ENCODE data around the gene LRRC36.
"Not testable (repeated sequence)": the region's sequence is repeated elsewhere in the genome, so short reads cannot be mapped to it uniquely, and the experiment has no call there.

LRRC36 gene

DNA sequence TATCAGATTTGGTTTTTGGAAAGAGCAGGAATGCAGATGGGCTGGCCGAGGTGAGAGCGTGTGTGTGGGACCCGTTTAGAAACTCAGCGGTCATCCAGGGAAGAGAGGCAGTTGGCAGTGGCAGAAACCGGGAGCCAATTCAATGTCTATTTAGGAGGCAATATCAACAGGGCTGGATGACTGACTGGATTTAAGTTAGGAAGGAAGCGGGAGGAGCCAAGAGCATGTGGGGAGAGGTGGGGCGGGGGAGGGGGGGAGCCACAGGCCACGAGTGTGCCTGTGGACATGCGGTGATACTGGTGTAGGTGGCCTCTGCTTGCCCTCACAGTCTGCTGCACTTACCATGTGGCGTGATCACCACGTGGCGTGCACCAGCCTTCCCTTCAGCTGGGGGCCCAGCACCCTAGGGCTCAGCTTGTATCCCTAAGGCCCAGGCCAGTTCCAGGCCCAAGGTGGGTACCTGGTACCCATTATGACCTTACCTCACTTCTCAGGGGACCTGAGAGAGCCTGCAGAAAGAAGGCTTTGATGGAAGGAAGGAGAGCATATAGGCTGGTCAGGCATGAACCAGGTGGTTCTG lies 77.5 kb downstream of the LRRC36 start:
- DNase-seq (ENCODE audit: low read depth, low spot score), result no peak

DNA sequence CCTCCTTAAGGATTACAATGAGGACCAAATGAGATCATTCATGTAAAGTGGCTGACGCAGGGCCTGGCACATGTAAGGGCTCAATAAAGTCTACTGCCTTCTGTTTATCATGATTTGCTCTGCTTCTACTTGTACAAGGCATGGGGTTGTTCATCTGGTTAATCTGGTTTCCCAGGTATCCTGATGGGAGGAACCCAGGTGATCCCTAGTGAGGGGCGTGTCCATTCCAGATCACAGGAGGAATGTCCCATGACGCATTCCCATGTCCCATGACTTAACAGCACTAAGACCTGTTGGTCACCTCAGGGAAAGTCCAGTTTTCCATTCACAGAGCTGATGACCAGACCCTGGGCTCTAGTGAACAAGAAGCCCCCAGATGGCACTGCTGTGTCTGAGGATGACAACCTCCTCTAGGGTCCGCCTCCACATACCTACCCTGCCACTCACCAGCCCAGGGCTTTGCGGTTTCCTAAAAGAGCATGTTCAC lies 78.2 kb downstream of the LRRC36 start:
- no peak for DNase-seq (ENCODE audit: low read depth, low spot score)

DNA sequence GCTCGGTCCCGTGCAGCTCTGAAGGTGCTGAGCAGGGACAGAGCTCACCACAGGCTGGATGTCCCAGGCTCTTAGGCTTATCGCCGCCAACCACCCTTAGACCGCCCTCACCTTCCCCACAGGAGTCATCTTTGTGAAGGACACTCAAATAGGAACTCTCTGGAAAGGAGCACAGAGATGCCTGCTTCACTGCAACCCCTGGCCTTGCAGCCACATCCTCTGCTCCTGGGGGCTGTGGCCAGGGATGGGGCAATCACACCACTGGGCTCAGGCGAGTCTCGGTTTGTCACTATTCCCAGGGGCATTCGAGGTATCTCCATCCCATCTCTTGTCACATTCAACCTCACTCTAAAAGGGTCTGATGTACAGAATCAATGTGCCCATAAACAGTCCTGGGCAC lies 78.7 kb downstream of the LRRC36 start:
- DNase-seq (ENCODE audit: low read depth, low spot score), result no peak

DNA sequence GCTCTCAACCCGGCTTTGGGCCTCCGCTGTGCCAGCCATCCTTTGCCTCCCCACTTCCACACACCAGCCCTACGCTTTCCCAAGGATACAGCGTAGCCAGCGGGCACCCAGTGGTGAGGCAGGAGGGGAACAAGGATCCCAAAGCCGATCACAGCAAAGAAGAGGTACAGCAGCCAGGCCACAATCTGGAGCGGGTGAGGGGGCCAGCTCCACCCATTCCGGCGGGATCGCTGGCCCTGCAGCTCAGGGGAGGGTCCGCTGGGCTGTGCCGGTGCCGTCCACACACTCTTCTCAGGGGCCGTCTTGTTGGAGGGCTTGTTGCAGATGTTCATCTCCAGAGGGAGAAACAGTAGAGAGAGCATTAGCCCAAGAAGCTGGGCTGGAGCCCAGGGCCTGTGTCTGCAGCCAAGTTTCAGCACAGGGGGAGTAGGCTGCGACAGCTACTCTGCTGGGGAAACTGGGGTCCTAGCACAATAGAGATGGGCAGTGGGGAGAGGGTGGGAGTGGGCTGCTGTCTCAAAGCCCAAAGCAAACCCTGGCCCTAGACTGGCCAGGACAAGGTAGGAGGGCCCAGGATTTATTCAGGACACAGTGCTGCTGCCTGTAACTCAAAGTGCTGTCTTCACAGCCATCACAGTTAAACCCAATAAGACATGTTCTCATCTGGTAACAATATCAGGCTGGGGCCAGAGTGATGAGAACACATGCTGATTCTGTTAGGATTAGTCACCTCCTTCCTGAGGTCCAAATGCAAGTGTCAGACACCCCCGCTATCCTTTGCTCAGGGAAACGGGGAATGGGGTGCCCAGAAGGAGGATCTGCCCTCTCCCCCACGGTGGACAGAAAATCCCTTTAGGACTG lies 79.7 kb downstream of the LRRC36 start:
- DNase-seq (ENCODE audit: low read depth, low spot score), result no peak

DNA sequence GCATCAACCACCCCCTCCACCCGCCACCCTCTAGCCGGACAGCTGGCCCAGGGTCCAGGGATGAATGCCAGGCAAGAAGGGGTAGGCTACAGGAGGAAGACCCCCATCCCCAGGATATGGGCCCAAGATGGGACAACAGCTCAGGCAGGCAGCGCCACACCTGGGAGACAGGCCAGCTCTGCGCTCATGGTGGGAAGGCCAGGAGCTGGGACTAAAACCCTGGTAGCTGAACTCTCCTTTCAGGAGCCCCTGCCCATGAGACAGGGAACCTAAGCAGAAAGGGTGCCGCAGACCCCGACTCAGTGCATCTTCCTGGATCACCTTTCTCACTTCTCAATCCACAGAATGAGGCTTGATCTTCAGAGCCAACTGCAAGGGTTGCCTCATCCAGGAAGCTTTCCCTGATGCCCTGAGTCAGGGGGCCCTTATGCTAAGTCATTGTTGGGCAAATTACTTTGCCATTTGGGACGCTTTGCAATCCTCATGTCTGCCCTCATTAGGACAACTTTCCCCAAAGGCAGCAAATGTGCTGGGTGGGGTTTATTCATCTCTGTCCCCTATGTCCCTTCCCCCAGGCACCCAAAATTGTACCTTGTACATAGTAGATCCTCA lies 80.7 kb downstream of the LRRC36 start:
- DNase-seq (ENCODE audit: low read depth, low spot score), result no peak

DNA sequence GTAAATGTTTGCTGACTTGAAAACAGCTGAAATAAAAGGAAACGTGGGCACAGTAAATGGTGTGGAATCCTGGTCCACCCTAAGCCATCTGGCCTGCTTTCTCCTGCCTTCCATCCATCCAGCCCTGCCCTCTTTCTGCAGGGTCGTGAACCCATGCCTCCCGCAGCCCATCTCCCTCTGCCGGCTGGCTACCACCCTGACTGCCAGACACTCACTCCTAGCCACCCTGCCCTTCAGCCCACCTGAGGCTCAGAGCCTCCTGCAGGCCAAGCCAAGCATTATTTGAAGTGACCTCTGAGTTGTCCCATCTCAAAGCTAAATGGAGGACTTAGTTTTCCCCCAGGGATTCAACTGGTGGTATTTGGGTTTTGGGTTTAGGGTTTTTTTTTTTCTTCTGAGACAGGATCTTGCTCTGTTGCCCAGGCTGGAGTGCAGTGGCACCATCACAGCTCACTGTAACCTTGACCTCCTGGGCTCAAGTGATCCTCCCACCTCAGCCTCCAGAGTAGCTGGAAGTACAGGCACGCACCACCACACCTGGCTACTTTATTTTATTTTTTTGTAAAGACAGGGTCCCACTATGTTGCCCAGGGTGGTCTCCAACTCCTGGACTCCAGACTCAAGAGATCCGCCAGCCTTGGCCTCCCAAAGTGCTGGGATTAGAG lies 81.3 kb downstream of the LRRC36 start:
- DNase-seq (ENCODE audit: low read depth, low spot score), result no peak

DNA sequence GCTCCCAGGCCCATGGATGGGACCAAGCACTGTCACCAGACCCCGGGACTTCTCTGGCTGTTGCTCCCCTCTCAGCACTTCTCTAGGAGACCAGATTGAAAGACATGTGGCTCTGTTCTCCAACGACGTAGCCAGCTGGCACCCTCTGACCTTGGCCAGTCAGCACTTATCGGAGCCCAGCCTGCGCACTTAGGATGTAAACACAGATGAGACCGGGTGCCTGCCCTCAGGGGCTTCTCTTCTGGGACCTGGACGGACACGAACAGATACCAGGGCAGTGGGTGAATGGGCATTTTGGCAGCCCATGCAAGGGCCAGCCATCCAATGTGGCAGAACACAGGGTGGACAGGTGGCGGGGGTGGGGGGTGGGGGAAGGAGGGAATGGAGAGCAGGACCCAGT lies 83.0 kb downstream of the LRRC36 start:
- DNase-seq (ENCODE audit: low read depth, low spot score), result no peak

DNA sequence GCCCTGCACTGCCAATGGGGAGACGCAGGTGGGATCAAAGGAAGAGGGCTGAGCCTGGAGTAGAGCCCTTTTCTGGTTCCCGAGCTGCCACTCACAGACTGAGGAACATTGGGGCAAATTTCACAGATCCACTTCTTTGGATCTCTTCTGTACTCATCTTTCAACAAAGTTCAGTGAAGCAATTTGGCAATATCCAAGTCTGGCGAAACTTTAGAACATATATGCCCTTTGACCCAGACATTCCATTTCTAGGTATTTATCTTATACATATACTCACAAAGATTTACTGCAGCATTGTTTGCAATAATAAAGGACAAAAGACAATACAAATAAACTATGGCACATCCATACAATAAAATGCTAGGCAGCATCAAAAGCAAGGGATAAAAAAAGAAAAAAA lies 84.7 kb downstream of the LRRC36 start:
- DNase-seq (ENCODE audit: low read depth, low spot score), result no peak

DNA sequence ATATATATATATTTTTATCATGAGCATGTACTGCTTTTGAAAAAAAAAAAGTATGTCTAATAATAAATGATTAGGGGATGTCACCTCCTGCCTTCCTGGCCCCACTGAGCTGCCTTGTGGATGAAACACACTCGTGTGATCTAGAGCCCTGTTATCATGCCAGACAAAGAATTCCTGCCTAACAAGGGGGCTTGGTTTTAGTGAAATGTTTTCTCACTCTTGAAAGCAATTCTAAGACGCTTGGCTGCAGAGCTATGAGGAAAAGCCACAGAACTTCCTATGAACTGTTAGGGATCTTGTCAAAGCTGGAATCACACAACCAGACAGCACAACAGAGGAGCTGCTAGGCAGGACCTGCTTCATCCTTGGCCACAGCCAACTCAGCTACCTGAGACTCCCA lies 85.7 kb downstream of the LRRC36 start:
- DNase-seq (ENCODE audit: low read depth, low spot score), result no peak

DNA sequence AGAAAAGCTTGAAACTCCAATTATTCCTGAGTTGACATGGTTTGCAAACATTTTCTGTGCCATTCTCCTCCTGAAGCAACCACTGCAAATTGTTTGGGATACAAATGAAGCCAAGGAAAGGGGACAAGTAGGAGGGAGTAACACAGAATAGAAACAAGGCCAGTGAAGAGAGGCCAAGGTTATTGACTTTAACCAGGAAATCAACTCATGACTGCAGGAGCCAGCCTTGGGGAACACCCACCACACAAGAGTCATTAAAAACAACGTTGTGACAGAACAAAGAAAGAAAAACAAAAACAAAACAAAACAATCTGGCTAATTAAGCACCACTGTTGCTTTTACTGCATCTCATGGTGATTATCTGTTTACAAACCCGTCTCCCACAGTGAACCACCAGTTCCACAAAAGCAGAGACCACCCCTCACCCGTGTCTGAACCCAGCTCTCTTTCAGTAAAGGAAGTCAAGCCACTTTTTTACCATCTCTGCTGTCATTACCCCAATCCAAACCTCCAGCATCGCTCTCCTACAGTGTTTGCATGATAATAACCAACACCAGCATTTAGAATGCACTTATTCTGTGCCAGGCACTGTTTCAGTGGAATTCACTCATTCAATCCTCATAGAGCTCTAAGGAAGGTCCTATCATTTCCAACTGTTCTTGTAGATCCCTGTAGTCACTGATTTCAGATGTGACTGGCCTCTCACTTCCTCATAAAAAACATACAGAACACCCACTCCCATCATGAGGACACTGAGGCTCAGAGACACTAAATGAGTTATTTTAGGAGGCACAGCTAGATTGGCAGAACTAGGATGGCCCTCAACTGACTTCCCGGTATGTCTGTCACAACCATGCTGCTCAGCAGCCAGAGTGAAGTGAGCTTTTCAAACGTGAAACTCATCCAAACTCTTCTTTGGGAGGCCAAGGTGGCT lies 87.6 kb downstream of the LRRC36 start:
- DNase-seq (ENCODE audit: low read depth, low spot score), result no peak

DNA sequence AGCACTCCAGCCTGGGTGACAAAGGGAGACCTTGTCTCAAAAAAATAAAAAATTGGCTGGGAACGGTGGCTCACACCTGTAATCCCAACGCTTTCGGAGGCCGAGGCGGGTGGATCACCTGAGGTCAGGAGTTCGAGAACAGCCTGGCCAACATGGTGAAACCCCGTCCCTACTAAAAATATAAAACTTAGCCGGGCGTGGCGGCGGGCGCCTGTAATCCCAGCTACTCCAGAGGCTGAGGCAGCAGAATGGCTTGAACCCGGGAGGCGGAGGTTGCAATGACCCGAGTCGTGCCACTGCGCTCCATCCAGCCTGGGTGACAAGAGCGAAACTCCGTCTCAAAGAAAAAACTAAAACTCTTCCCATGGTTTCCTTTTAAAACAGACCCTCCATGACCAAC lies 88.8 kb downstream of the LRRC36 start:
- not testable (repeated sequence) for DNase-seq (ENCODE audit: low read depth, low spot score)

DNA sequence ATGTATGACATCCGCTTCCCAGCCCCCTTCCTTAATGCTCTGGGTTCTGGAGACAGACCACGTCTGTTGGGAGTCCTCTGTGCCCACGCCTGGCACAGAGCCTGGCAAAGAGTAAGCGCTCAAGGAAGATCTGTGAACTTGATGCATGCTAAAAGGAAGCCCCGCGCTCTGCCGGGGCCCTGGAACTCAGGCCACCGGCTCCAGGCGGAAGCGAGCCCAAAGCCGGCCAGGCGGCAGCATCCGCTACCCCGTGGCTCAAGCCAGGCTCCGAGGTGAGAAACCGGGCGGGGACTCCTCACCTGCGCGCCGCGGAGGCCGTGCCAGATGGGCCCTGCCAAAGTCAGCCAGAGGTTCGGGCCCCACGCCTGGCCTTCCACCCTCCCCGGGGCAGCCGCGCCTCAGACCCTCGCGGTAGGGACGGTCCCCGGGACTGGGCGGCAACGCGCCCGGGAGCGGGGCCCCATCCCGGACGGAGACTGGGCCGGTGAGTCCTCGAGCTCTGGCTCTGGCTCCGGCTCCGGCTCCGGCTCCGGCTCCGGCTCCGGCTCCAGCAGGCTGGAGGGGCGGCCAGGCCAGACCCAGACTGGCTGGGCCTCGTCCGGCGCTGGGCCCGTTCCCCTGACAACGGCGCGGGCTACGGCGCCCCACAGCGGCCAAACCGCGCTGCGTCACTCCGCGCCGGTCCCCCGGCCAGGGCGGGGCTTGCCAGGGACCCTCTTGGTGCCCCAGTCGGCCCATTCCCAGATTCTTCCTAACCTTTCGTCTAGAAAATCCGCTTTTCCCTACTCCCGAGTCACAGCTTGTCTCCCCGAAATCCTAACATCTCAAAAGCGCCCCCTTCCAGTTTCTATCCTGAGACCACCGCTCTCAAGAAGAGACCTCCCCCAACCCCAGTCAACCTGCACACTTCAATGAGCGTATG lies 89.5 kb downstream of the LRRC36 start, which contains the start of gene ZDHHC1:
ZDHHC1 (minus strand) TSS at position 606 of the 922 bp plus-strand sequence. CDS start 8,702 bp downstream, outside the sequence.
- DNase-seq (ENCODE audit: low read depth, low spot score), result no peak

DNA sequence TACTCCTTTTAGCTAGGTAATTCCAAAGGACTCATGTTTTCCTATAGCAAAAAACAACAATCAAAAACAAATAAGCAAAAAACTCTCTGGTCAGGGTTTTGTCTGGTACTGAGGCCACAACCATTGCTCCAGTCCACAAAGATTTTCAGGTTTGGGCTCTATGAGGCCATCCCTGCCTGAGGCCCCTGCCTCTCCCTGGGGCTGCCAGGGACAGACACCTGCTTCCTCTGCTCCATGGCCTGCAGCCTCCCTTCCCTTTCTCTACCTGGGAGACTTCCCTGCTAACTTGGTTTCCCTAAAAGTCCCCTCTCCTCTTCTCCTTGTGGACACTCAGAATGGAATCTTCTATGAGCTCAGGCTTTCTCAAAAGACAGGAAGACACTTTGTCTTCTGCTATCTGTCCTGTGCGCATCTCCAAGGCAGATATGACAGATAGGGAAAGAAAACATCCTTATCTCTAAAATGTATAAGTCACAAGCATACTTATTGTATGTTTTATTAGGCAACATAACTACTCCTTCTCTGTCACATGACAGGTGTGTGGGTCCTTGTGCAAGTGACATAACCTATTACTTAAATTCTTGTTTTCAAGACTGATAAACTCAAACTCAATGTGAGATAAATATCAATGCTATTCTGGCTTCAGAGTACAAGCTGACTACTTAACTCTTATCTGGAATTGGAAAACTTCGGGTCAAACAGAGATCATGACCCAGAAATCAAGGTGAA lies 90.9 kb downstream of the LRRC36 start:
- DNase-seq (ENCODE audit: low read depth, low spot score), result no peak

DNA sequence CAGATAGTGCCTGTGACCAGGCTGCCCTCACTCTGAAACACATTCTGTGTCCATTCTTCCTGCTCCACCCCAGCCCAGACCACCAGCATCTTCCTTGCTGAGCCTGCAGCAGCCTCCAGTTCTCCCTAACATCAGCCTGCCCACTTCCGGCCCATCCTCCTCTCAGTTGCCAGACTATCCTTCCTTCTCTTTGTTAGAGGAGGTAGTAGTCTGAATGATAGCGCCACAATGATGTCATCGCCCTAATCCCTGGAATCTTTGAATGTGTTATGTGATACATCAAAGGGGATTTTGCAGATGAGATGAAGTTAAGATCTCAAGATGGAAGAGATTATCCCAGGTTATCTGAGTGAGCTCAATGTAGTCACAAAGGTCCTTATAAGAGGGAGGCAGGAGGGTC lies 92.9 kb downstream of the LRRC36 start:
- no peak for DNase-seq (ENCODE audit: low read depth, low spot score)

DNA sequence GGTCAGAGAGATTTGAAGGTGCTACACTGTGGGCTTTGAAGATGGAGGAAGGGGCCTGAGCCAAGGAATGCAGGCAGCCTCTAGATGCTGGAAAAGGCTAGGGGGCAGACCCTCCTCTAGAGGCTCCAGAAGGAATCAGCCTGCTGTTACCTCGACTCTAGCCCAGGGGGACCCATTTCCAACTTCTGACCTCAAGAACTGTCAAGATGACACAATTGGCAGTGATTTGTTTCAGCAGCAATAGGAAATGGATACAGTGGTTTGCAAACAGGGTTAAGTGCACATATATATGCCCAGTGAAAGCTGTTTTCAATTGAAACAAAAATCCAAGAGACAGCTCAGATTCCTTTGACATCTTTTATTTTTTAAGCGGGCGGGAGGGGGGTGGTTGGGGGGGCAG lies 93.3 kb downstream of the LRRC36 start:
- DNase-seq (ENCODE audit: low read depth, low spot score), result no peak

DNA sequence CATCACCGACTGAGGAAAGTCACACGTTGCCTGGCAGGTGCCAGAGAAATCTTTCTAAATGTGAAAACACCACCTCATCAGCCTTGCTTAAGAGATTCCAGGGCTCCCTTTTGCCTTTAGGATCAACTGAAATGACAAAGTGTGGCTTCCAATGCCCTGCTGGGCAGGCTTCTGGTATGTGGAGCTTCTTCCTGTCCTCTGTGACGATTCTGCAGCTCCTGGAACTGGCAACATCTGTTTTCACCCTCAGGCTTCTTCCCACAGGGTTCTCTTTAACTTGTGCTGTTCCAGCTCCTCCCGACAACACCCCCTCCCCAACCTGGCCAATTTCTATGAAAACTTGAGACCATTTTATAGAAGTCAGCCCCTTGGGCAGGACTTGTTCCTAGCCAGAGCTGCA lies 94.4 kb downstream of the LRRC36 start:
- no peak for DNase-seq (ENCODE audit: low read depth, low spot score)

DNA sequence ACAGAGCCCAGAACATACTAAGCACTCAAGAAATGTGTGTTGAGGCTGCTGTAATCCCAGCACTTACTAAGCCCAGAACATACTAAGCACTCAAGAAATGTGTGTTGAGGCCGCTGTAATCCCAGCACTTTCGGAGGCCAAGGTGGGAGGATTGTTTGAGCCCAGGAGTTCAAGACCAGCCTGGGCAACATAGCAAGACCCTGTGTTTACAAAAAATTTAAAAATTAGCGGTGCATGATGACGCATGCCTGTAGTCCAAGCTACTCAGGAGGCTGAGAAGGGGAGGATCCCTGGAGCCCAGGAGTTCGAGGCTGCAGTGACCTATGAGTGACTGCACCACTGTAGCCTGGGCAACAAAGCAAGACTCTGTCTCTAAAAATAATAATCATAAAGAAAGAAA lies 96.4 kb downstream of the LRRC36 start:
- DNase-seq (ENCODE audit: low read depth, low spot score), result no peak

DNA sequence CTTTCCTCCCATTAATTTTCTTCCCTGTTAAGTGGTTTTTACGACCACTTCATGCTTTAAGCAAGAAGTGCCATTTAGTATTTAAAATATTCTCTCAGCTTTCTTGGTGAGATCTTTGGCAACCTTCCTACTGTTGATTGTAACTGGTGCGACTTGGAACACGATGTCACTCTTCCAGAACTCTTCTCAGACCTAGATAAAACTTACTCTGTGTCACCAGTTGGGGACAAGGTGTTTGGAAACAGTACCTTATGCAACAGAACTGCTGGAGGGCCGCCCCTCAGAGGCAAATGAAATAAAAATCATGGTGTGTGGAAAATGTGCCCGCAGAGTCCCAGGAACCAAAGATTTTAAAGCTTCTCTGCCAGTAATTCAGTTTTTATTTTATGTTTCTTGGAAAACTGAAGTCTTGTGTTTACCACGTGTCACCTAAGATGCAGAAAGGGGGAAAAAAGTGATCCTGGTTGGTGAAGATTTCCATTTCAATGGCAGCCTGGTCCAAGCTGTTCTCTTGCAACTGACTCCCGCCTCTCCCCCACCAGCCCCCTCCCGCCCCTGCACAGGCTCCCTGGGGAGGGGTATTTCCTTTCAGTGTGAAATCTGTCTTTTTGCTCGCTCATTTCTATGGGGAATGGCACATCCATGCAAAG lies 97.1 kb downstream of the LRRC36 start:
- DNase-seq (ENCODE audit: low read depth, low spot score), result no peak

DNA sequence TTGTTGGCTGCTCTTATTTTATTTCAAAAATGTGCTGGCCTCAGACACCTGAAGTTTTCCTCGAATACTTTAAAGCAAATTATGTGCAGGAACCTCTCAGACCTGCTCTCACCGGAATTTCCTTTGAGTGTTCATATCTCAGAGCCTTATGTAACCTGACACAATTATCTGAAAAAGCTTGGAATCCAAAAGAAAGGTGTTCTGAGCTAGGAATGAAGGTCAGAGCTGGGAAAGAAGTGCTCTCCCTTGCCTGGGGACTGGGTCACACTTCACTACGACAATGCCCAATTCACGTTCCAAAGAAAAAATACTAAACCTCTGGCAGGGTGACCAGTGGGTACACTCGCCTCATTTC lies 97.6 kb downstream of the LRRC36 start:
- no peak for DNase-seq (ENCODE audit: low read depth, low spot score)
